Heart left ventricle (tissue), 16 donors: Measurements from ENCODE around the gene JAK3. TPM values are rescaled to one million over a fixed set of nuclear protein-coding genes. Genes with fewer than 3 reads are reported as not detected.
"Not testable (repeated sequence)": the region's sequence is repeated elsewhere in the genome, so short reads cannot be mapped to it uniquely, and the experiment has no call there.

Source experiments
- ATAC-seq, 4 donors: fragments of 200-7000 bp; cut with Tn5 transposase; one replicate each; pipeline ENCODE4 v1.9.1; 2020 to 2022; ENCODE audit warnings: moderate library complexity in 4 of 4, mild to moderate bottlenecking in 3 of 4, moderate number of reproducible peaks in 1 of 4
- DNase-seq, 5 donors: peaks; one replicate each; pipeline ENCODE4 v3.0.0-alpha.2; 2020
- H3K27ac ChIP-seq, 12 donors: fragments of 200-600 bp; sonication (generic) in 4 of 12; one replicate each; pipeline versions ENCODE4 v1.5.0 to v1.8.0; 2016 to 2022; ENCODE audit warnings: mild to moderate bottlenecking in 2 of 12
- H3K27me3 ChIP-seq, 9 donors: fragments of 200-600 bp; sonication (generic) in 2 of 9; one replicate each; pipeline versions ENCODE4 v1.5.1 to v1.8.0; 2016 to 2022; ENCODE audit warnings: mild to moderate bottlenecking in 3 of 9
- H3K36me3 ChIP-seq, 9 donors: fragments of 200-600 bp; sonication (generic) in 2 of 9; one replicate each; pipeline versions ENCODE4 v1.5.0 to v1.8.0; 2018 to 2022; ENCODE audit warnings: mild to moderate bottlenecking in 2 of 9
- H3K4me1 ChIP-seq, 12 donors: fragments of 200-600 bp; sonication (generic) in 4 of 12; one replicate each; pipeline versions ENCODE4 v1.5.0 to v1.8.0; 2016 to 2022; ENCODE audit warnings: mild to moderate bottlenecking in 3 of 12
- H3K4me3 ChIP-seq, 12 donors: fragments of 200-600 bp; sonication (generic) in 4 of 12; one replicate each; pipeline versions ENCODE4 v1.5.0 to v1.8.0; 2017 to 2022; ENCODE audit warnings: mild to moderate bottlenecking in 9 of 12, moderate library complexity in 4 of 12
- H3K9me3 ChIP-seq, 12 donors: fragments of 200-600 bp; sonication (generic) in 4 of 12; one replicate each; pipeline versions ENCODE4 v1.5.0 to v1.8.0; 2016 to 2022; ENCODE audit warnings: mild to moderate bottlenecking in 1 of 12
- POLR2A ChIP-seq, 2 donors: fragments of 450-650 bp; IDR thresholded peaks; one replicate each; pipeline ENCODE4 v1.6.1; 2017; ENCODE audit warnings: antibody characterized with exemption in 2 of 2, mild to moderate bottlenecking in 2 of 2, moderate library complexity in 2 of 2
- WGBS, 4 donors: extraction: QIAGEN DNeasy Blood & Tissue Kit in 2 of 4; methylation state at CpG; one replicate each; pipeline versions ENCODE4 v1.1.5 to v1.1.7; 2013 to 2018; 5-methylcytosine and 5-hydroxymethylcytosine counted together
- intact Hi-C, 10 donors: fragments of 100-400 bp; cut with DNase I; formaldehyde crosslinking; loops; one replicate each; pipeline versions ENCODE4 v1.11.1 to v1.14.2; 2022
- polyA plus RNA-seq, 2 donors: library from polyadenylated mRNA; stranded (reverse); fragments of 200-250 nt; gene quantifications; one replicate each; pipeline ENCODE4 v1.2.3, GENCODE V29; 2013
- total RNA-seq, 9 donors: library from RNA; depleted of rRNA in 2 of 9; stranded (reverse); fragments of >200 nt in 2 of 9; fragmentation: NEBNext Ultra II Directional in 3 of 9; extraction: Animal tissue kit (Norgen Biotek cat#: 25700) in 3 of 9; gene quantifications; one replicate each; pipeline versions ENCODE4 v1.1.0 to v1.2.4, GENCODE V29; 2016 to 2023
- TF ChIP-seq, protein P1 (sequence below), 12 donors: fragments of 200-600 bp; sonication (generic) in 4 of 12; IDR thresholded peaks; one replicate each; pipeline versions ENCODE4 v1.5.0 to v1.8.0; 2018 to 2022; ENCODE audit warnings: antibody characterized with exemption in 12 of 12, mild to moderate bottlenecking in 5 of 12
- donor health status: ischemic (EF 13 %, LVEDD 7.1; RV severe dilation, severe dysfunction).
- donor health status: healthy with polysubstance abuse.
- donor health status: DM: no; HTN: yes; CAD: no.
- donor health status: DM: no; HTN: no; CAD: no.
- donor health status: ischemic (EF 25% LVEDD 6.9; RV normal size, moderate dysfunction).
- donor health status: ischemic (EF 25% LVEDD 5.7; RV mildly dilated, moderate dysfunction).
- donor health status: healthy.
- donor health status: DM: yes; HTN: yes; CAD: no.
- donor health status: ischemic (EF 35%, LVEDD 5.7; RV mildly dilated, moderate dysfunction).
- donor health status: nonischemic (EF 11% LVEDD 7.7; RV severe dilation, severe dysfunction).
- donor health status: DM: yes; HTN: yes; CAD: no.
- donor health status: PGD.
- donor health status: ischemic (EF 29% LVEDD 5.4; RV normal size, mild dysfunction).
- donor health status: nonischemic (EF 23%, LVEDD 6.1; RV moderate dilation, normal function).

Gene JAK3
- total and polyA plus RNA-seq, 11 donors: 0.77 to 29.2 (median 1.8) TPM

GRCh38 chr19:17784201-17785008, 63.4 kb downstream of the JAK3 start:
- ATAC-seq (peak in 3 of 4 donors; percentile 34 to 70 (median 67)), DNase-seq (peak; percentile 39 to 73 (median 58))
- Histone ChIP-seq H3K4me1 (peaks cover 0 to 5% (median 0%) of the 10 kb centered on the region in 12 donors), H3K27ac (no peak overlapping the region), H3K9me3 (no peaks in the 10 kb centered on the region), H3K4me3 (no peak overlapping the region), H3K36me3 (no peaks in the 10 kb centered on the region), H3K27me3 (peaks cover 0 to 32% (median 13%) of the 10 kb centered on the region in 9 donors)
- 37 to 52% (median 47%) methylated on average over 26 to 32 of the region's 32 CpGs for WGBS, 4 donors
- TF ChIP-seq, protein P1, sequence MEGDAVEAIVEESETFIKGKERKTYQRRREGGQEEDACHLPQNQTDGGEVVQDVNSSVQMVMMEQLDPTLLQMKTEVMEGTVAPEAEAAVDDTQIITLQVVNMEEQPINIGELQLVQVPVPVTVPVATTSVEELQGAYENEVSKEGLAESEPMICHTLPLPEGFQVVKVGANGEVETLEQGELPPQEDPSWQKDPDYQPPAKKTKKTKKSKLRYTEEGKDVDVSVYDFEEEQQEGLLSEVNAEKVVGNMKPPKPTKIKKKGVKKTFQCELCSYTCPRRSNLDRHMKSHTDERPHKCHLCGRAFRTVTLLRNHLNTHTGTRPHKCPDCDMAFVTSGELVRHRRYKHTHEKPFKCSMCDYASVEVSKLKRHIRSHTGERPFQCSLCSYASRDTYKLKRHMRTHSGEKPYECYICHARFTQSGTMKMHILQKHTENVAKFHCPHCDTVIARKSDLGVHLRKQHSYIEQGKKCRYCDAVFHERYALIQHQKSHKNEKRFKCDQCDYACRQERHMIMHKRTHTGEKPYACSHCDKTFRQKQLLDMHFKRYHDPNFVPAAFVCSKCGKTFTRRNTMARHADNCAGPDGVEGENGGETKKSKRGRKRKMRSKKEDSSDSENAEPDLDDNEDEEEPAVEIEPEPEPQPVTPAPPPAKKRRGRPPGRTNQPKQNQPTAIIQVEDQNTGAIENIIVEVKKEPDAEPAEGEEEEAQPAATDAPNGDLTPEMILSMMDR (IDR thresholded peaks at IDR 0.05): peak; percentile 65 to 82 (median 76)
- no peak for TF ChIP-seq POLR2A (IDR thresholded peaks at IDR 0.05)
- intact Hi-C loops: loop anchor here in 6 of 10 donors (2.0 to 10.0 kb wide), 6 partner anchors 68 to 340 kb away; partner anchors contain the start of gene TMEM221 (in 2 of the 6)

DNA sequence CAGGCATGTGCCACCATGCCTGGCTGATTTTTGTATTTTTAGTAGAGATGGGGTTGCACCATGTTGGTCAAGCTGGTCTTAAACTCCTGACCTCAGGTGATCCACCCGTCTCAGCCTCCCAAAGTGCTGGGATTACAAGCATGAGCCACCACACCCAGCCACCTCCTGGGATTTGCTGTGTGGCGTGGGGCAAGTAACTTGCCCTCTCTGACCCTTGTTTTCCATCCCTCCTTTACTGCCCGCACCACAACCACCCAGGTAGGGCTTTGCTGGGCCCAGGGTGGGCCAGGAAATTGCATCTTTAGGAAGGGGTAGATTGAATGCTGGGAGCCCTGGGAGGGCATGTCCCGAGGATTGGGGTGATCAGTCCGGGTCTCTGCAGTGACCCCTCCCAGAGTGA, 64.1 kb downstream of the JAK3 start:
- intact Hi-C loops: loop anchor here in 6 of 10 donors (2.0 to 10.0 kb wide), 6 partner anchors 69 to 339 kb away; partner anchors contain the start of gene TMEM221 (in 2 of the 6)
- H3K9me3 ChIP-seq, DNase-seq, H3K36me3 ChIP-seq, H3K4me3 ChIP-seq, ATAC-seq, H3K27ac ChIP-seq: not testable (repeated sequence)
- Histone ChIP-seq H3K4me1 (peaks cover 0 to 10% (median 0%) of the 10 kb centered on the region in 12 donors), H3K27me3 (peaks cover 0 to 32% (median 7%) of the 10 kb centered on the region in 9 donors)
- WGBS, 4 donors: 68 to 74% (median 73%) methylated on average over 5 of the region's 5 CpGs

DNA sequence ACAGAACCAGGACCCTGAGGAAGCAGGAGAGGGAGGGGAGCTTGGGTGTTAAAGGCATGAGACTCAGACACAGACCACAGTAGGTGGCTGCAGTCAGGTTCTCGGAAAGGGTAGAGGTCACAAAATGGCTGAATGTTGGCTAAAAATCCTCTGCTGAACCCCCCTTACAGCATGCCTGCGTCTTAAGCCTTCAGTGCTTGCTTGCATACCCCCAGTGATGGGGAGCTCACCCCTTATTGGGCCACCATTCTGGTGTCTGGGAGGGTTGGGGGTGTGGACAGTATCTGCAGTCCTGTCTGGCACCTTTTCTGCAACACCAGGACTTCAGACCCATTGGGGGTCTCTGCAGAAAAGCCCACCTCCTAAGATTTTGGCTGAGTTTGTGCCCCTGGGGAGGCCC, 67.0 kb downstream of the JAK3 start:
- no peak for ATAC-seq
- Histone ChIP-seq H3K27ac (no peak overlapping the region), H3K4me3 (no peak overlapping the region), H3K9me3 (no peaks in the 10 kb centered on the region), H3K4me1 (peaks cover 0 to 14% (median 0%) of the 10 kb centered on the region in 12 donors), H3K27me3 (peaks cover 0 to 56% (median 27%) of the 10 kb centered on the region in 9 donors), H3K36me3 (no peaks in the 10 kb centered on the region)
- TF ChIP-seq, protein P1 (IDR thresholded peaks at IDR 0.05): no peak
- no peak for TF ChIP-seq POLR2A (IDR thresholded peaks at IDR 0.05)
- 79 to 93% (median 91%) methylated on average over 2 of the region's 2 CpGs for whole genome bisulfite sequencing, 4 donors
- no peak for DNase-seq
- intact Hi-C loops: loop anchor here in 5 of 10 donors (5.0 to 10.0 kb wide), 5 partner anchors 72 to 336 kb away; partner anchors contain the start of gene TMEM221 (in 2 of the 5)

- Histone ChIP-seq H3K9me3 (no peaks in the 10 kb centered on the region), H3K4me3 (peak overlapping the region in 1 of 12 donors; percentile 43)
- TF ChIP-seq, protein P1 (IDR thresholded peaks at IDR 0.05): no peak
- no peak for TF ChIP-seq POLR2A (IDR thresholded peaks at IDR 0.05)
These were observed 68.5 kb downstream of the JAK3 start for GRCh38 chr19:17778968-17779929.

More at GRCh38 chr19:17778968-17779929, 68.5 kb downstream of the JAK3 start:
- H3K36me3 ChIP-seq: no peaks in the 10 kb centered on the region
- no peak overlapping the region for H3K27ac ChIP-seq
- H3K4me1 ChIP-seq: peaks cover 0 to 13% (median 0%) of the 10 kb centered on the region in 12 donors
- H3K27me3 ChIP-seq: peaks cover 0 to 70% (median 31%) of the 10 kb centered on the region in 9 donors
- ATAC-seq: peak in 3 of 4 donors; percentile 27 to 38 (median 37)
- intact Hi-C loops: loop anchor here in 4 of 10 donors (10.0 kb wide), 3 partner anchors 164 to 324 kb away; no protein-coding TSS in a partner anchor
- DNase-seq: peak in 4 of 5 donors; percentile 35 to 65 (median 61)
- 15 to 20% (median 17%) methylated on average over 25 of the region's 25 CpGs for WGBS, 4 donors
